HG03354 (cell line): ENCODE measurements around the gene MLNR.

ENCODE experiments used
- ATAC-seq: cut with Tn5 transposase; IDR thresholded peaks from one replicate; pipeline ENCODE4 v1.9.1; 2021; ENCODE audit warnings: mild to moderate bottlenecking; ENCODE audit not compliant: unreplicated experiment, poor library complexity, severe bottlenecking

Gene MLNR

DNA sequence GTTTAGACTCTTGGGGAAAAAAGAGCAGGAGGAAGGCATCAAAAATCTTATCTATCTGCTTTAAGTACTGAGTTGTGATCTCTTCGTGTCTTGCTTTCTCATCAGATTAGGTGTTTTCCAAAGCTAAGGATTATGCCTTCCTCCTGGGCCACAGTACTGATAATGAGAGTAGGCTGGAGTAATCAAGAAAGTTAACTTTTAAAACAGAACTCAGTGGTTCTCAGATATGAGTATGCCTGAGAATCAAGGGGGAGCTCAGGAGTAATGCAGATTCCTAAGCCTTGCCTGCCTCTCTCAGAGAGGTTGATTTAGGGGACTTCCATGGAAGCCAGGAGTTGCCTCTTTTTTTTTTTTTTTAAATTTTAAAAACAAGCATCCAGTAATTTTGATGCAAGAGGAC lies 51.1 kb downstream of the MLNR start:
- no peak for ATAC-seq
